ENCODE data around the gene KLK13.

The KLK13 gene

DNA sequence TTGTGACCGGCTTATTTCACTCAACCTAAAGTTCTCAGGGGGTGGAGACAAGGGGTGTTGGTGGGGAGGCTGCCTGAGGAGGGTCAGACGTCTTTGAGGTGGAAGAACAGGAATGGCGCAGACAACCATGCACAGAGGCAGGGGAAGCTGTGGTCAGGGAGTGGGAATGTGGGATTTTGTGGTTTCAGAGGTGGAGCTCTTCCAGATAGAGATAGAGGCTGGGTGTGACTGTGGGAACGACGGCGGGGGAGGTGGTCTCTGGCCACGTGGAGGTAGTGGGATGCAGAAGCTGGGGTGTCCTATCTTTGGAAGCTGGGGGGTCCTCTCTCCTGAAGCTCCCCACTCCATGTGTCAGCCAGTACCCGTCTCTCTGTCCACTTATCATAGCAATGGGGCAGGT, 25.6 kb upstream of the KLK13 start:
- TF ChIP-seq POLR2AphosphoS5 (IDR thresholded peaks at IDR 0.05; ENCODE audit: low read depth, low read length), result no peak
- no peak for TF ChIP-seq POLR2A (IDR thresholded peaks at IDR 0.05; ENCODE audit: low read depth, low read length)
- TF ChIP-seq TAF1 (IDR thresholded peaks at IDR 0.05; ENCODE audit: borderline replicate concordance, low read depth, low read length), result no peak
- DNase-seq (ENCODE audit: insufficient read length) (no peak), FAIRE-seq (no peak)

DNA sequence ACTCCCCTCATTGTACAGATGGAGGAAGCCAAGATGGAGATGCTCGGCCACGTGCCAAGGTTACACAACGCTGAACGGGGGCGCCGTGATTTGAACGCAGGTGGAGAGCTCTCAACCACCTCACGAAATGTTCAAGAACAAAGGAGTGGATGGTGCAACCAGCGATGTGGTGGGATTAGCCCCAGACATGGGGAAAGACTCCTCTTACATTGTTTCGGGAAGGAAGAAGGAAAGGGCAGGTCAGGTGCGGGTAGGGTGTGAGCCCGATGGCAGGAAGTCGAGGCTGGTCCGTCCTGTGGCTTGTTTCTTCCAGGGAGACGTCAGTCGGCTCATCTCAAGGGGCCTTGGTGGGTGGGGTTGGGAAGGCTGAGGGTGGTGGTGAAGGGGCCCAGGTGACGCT, 24.9 kb upstream of the KLK13 start:
- DNase-seq (ENCODE audit: insufficient read length) (no peak), FAIRE-seq (no peak)
- no peak for TF ChIP-seq TAF1 (IDR thresholded peaks at IDR 0.05; ENCODE audit: borderline replicate concordance, low read depth, low read length)
- TF ChIP-seq POLR2AphosphoS5 (IDR thresholded peaks at IDR 0.05; ENCODE audit: low read depth, low read length), result no peak
- no peak for TF ChIP-seq POLR2A (IDR thresholded peaks at IDR 0.05; ENCODE audit: low read depth, low read length)

GRCh38 chr19:51086153-51086850, 21.4 kb upstream of the KLK13 start:
- no peak for DNase-seq (ENCODE audit: insufficient read length)
- TF ChIP-seq POLR2A (IDR thresholded peaks at IDR 0.05; ENCODE audit: low read depth, low read length) (no peak), TAF1 (IDR thresholded peaks at IDR 0.05; ENCODE audit: borderline replicate concordance, low read depth, low read length) (no peak), POLR2AphosphoS5 (IDR thresholded peaks at IDR 0.05; ENCODE audit: low read depth, low read length) (no peak)
- FAIRE-seq, result no peak

DNA sequence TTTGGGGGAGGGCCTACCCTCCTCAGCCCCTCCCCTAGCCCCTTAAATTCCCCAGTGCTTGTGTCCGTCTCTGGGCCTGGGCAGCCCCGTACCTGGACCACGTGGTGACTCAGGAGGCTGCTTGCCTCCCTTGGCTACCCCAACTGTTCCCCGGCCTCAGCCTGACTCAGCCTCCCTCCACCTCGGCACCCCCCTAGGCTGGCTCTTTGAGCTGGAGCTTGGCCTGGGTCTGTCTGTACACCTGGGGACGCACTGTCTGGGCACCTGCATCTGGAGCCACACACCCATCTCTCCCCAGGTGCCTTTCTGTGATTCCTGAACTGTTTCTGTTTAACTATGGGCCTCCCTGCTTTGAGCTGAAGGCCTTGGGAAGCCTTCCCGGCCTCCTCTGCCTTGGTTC, 19.6 kb upstream of the KLK13 start:
- TF ChIP-seq POLR2AphosphoS5 (IDR thresholded peaks at IDR 0.05; ENCODE audit: low read depth, low read length) (no peak), POLR2A (IDR thresholded peaks at IDR 0.05; ENCODE audit: low read depth, low read length) (no peak), TAF1 (IDR thresholded peaks at IDR 0.05; ENCODE audit: borderline replicate concordance, low read depth, low read length) (no peak)
- DNase-seq (ENCODE audit: insufficient read length) (no peak), FAIRE-seq (no peak)

- TF ChIP-seq POLR2A (IDR thresholded peaks at IDR 0.05; ENCODE audit: low read depth, low read length), result no peak
- TF ChIP-seq TAF1 (IDR thresholded peaks at IDR 0.05; ENCODE audit: borderline replicate concordance, low read depth, low read length), result no peak
- TF ChIP-seq POLR2AphosphoS5 (IDR thresholded peaks at IDR 0.05; ENCODE audit: low read depth, low read length), result no peak
- FAIRE-seq (no peak), DNase-seq (ENCODE audit: insufficient read length) (no peak)
Observed at GRCh38 chr19:51083783-51084182, 18.9 kb upstream of the KLK13 start.

- FAIRE-seq (no peak), DNase-seq (ENCODE audit: insufficient read length) (no peak)
- TF ChIP-seq POLR2A (IDR thresholded peaks at IDR 0.05; ENCODE audit: low read depth, low read length), result no peak
- TF ChIP-seq POLR2AphosphoS5 (IDR thresholded peaks at IDR 0.05; ENCODE audit: low read depth, low read length), result no peak
- no peak for TF ChIP-seq TAF1 (IDR thresholded peaks at IDR 0.05; ENCODE audit: borderline replicate concordance, low read depth, low read length)
Observed at GRCh38 chr19:51083181-51083580, 18.3 kb upstream of the KLK13 start.

DNA sequence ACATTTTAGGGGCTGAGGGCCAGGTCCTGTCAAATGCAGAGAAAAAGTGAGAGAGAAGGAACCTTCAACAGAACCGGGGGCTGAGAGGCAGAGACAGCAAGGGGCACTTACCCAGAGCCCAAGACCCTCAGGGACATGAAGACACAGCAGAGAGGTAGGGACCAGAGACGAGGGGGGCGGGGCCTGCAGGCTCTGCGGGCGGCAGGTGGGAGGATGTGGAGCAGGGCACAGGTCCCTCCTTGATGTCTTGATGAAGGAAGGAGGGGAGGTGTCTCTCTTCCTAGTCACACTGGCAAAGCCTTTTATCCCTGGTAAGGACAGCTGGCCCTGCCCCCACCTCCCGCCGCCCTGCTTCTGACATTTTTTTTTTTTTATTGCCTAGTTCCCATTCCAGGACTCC, 17.7 kb upstream of the KLK13 start, which contains the start of gene KLK14:
TSS of gene KLK14 (minus strand) at position 277 of the 400 bp plus-strand sequence. CDS start at position 4, 273 bp downstream.
- DNase-seq (ENCODE audit: insufficient read length) (no peak), FAIRE-seq (no peak)
- no peak for TF ChIP-seq TAF1 (IDR thresholded peaks at IDR 0.05; ENCODE audit: borderline replicate concordance, low read depth, low read length)
- no peak for TF ChIP-seq POLR2AphosphoS5 (IDR thresholded peaks at IDR 0.05; ENCODE audit: low read depth, low read length)
- no peak for TF ChIP-seq POLR2A (IDR thresholded peaks at IDR 0.05; ENCODE audit: low read depth, low read length)

- FAIRE-seq (no peak), DNase-seq (ENCODE audit: insufficient read length) (no peak)
- TF ChIP-seq POLR2A (IDR thresholded peaks at IDR 0.05; ENCODE audit: low read depth, low read length) (no peak), TAF1 (IDR thresholded peaks at IDR 0.05; ENCODE audit: borderline replicate concordance, low read depth, low read length) (no peak), POLR2AphosphoS5 (IDR thresholded peaks at IDR 0.05; ENCODE audit: low read depth, low read length) (no peak)
Observed at GRCh38 chr19:51081476-51081875, 16.6 kb upstream of the KLK13 start.

DNA sequence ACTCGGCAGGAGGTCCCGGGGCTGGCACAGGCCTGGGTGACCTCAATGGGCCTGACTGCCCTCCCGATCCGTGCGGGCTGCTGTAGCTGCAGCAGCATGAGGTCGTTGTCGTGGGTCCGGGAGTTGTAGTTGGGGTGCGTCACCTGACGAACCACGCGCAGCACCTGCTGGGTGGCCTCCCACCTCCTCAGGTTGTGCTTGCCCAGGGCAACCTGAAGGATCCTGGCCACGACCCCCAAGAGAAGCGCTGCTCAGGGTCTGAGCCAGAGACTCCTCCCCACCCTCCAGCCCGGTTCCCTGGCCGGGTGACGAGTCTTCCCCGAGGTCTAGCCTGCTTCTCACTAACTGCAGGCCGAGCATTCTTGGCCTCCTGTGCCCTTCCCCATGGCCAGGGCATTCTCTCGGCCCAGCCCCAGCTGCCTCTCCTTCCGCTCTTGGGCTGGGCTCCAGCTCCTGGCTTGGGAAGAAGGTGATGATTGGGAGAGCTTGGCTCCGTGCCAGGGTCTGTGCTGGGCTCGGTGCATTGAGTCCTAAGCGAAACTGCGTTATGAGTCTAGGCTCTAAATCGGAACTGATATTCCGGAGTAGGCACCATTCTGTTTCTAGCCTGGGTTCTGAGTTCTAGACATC, 14.7 kb upstream of the KLK13 start:
- TF ChIP-seq POLR2AphosphoS5 (IDR thresholded peaks at IDR 0.05; ENCODE audit: low read depth, low read length) (no peak), POLR2A (IDR thresholded peaks at IDR 0.05; ENCODE audit: low read depth, low read length) (no peak), TAF1 (IDR thresholded peaks at IDR 0.05; ENCODE audit: borderline replicate concordance, low read depth, low read length) (no peak)

GRCh38 chr19:51078731-51079130, 13.8 kb upstream of the KLK13 start:
- FAIRE-seq, result no peak
- TF ChIP-seq POLR2AphosphoS5 (IDR thresholded peaks at IDR 0.05; ENCODE audit: low read depth, low read length), result no peak
- TF ChIP-seq TAF1 (IDR thresholded peaks at IDR 0.05; ENCODE audit: borderline replicate concordance, low read depth, low read length), result no peak
- TF ChIP-seq POLR2A (IDR thresholded peaks at IDR 0.05; ENCODE audit: low read depth, low read length), result no peak
- DNase-seq (ENCODE audit: insufficient read length), result no peak

More for the DNA sequence above, 14.7 kb upstream of the KLK13 start:
- DNase-seq (ENCODE audit: insufficient read length) (no peak), FAIRE-seq (no peak)

- FAIRE-seq (no peak), DNase-seq (ENCODE audit: insufficient read length) (no peak)
- TF ChIP-seq TAF1 (IDR thresholded peaks at IDR 0.05; ENCODE audit: borderline replicate concordance, low read depth, low read length) (no peak), POLR2AphosphoS5 (IDR thresholded peaks at IDR 0.05; ENCODE audit: low read depth, low read length) (no peak), POLR2A (IDR thresholded peaks at IDR 0.05; ENCODE audit: low read depth, low read length) (no peak)
Observed at GRCh38 chr19:51078104-51078503, 13.2 kb upstream of the KLK13 start.

All from GM12892 (cell line).